Measurements from ENCODE around the gene ZNF587. TPM values are rescaled to one million over a fixed set of nuclear protein-coding genes. Genes with fewer than 3 reads are reported as not detected.
A peak's percentile ranks its signal among the peaks of the same experiment; 100 is the strongest.

ZNF587 gene
- total and polyA plus RNA-seq, 2 of the 8 experiments (the other 6 are each of a cell fraction or from before 2014, with no cell fraction given), result 18.1 to 42.1 TPM

GRCh38 chr19:57888560-57889231 lies 39.0 kb downstream of the ZNF587 start, which contains the start of gene ZNF814:
Gene ZNF814, minus strand, starts transcription at chr19:57889037. Its CDS starts 235 bp downstream, at chr19:57888802.
- Histone ChIP-seq H4K91ac (replicated peaks; ENCODE audit: insufficient read length, low read length) (peak within 1 kb of the TSS; percentile 84), H3K14ac (ENCODE audit: insufficient read length) (no peak within 1 kb of the TSS), H3K18ac (ENCODE audit: extremely low read depth, low read length) (peak within 1 kb of the TSS; percentile 98), H3K36me3 (ENCODE audit: control insufficient read depth in 2 of 4, insufficient read depth in 4 of 4, low read length in 3 of 4) (peaks cover 0 to 26% (median 9%) of the 10 kb centered on the region in 4 experiments; a peak in 5 of 8 replicates), H2BK120ac (replicated peaks; ENCODE audit: low read depth, low read length) (no peak within 1 kb of the TSS), H3K9ac (replicated peaks in 1 of 4; ENCODE audit: extremely low read depth in 1 of 4, low read depth in 3 of 4, low read length in 3 of 4) (peak within 1 kb of the TSS; percentile 93 to 97 (median 97)), H2BK20ac (ENCODE audit: low read length) (no peak within 1 kb of the TSS), H2AFZ (ENCODE audit: low read length) (no peak within 1 kb of the TSS), H2BK15ac (ENCODE audit: low read length) (no peak within 1 kb of the TSS), H4K20me1 (replicated peaks in 1 of 2; ENCODE audit: control insufficient read depth in 1 of 2, insufficient read depth in 2 of 2, low read length in 2 of 2) (peaks cover 7 to 10% of the 10 kb centered on the region in 2 experiments), H3K23ac (ENCODE audit: insufficient read length) (no peak within 1 kb of the TSS), H3K79me2 (ENCODE audit: control insufficient read depth in 1 of 2, insufficient read depth in 2 of 2, low read length in 2 of 2) (peaks cover 36 to 51% of the 10 kb centered on the region in 2 experiments), H3K4me2 (ENCODE audit: insufficient read depth in 1 of 2, low read depth in 2 of 2, low read length in 2 of 2) (peak within 1 kb of the TSS; percentile 77 to 79), H3K4ac (replicated peaks; ENCODE audit: insufficient read length, low read depth, low read length) (peak within 1 kb of the TSS; percentile 24), H3K27me3 (replicated peaks in 1 of 4; ENCODE audit: control insufficient read depth in 3 of 4, extremely low read depth in 1 of 4, insufficient read depth in 3 of 4, low read length in 3 of 4) (no peaks in the 10 kb centered on the region), H3K4me1 (replicated peaks in 1 of 4; ENCODE audit: control insufficient read depth in 3 of 4, insufficient read depth in 4 of 4, low read length in 3 of 4) (peaks cover 3 to 18% (median 10%) of the 10 kb centered on the region in 4 experiments; a peak in 6 of 7 replicates), H2AK5ac (ENCODE audit: low read depth, low read length) (peak within 1 kb of the TSS; percentile 54; the same call in 1 of the 2 replicates), H2BK5ac (ENCODE audit: low read depth, low read length) (peak within 1 kb of the TSS; percentile 90), H3K79me1 (ENCODE audit: low read depth, low read length) (no peaks in the 10 kb centered on the region), H3K4me3 (ENCODE audit: extremely low read depth in 1 of 4, insufficient read depth in 2 of 4, low read depth in 3 of 4, low read length in 4 of 4) (peak within 1 kb of the TSS; percentile 89 to 97 (median 96)), H3K56ac (replicated peaks; ENCODE audit: insufficient read length, low read depth, low read length) (peak within 1 kb of the TSS; percentile 91), H2BK12ac (ENCODE audit: low read depth, low read length) (no peak within 1 kb of the TSS), H3K9me3 (ENCODE audit: insufficient read depth in 2 of 2, low read depth in 1 of 2, low read length in 1 of 2) (no peaks in the 10 kb centered on the region), H3K27ac (ENCODE audit: low read depth, low read length) (peak within 1 kb of the TSS; percentile 94), H4K5ac (ENCODE audit: insufficient read length, low read depth, low read length) (peak within 1 kb of the TSS; percentile 84), H3K23me2 (ENCODE audit: low read depth, low read length) (peaks cover 3% of the 10 kb centered on the region; the same call in 1 of the 2 replicates), H4K8ac (ENCODE audit: extremely low read depth, insufficient read depth, low read length) (peak within 1 kb of the TSS; percentile 97; the same call in 1 of the 2 replicates)
- DNase-seq (ENCODE audit: low read depth in 1 of 2, low spot score in 2 of 2) (peak; percentile 85 to 93), FAIRE-seq (peak; percentile 99)
- 3% methylated on average over 43 of the region's 43 CpGs; no CpG with 5 or more reads in 1 of the 2 experiments for WGBS, 2 experiments (ENCODE audit: extremely low coverage in 1 of 2, insufficient coverage in 1 of 2, insufficient read length in 1 of 2, insufficient replicate concordance in 2 of 2, low coverage in 1 of 2, low lambda C conversion rate in 2 of 2, missing lambda C conversion rate in 1 of 2)
- POLR2A ChIA-PET (ENCODE audit: partially characterized antibody), result interaction anchor here (0.6 to 11.1 kb wide), 29 partner anchors 10 to 453 kb away, joined by 3 to 103 read pairs (median 5); partner anchors contain the start of genes ZNF135, ZNF417, ZNF418 and ZNF587
- CTCF ChIA-PET (ENCODE audit: partially characterized antibody), result interaction anchor here (0.9 to 1.7 kb wide), 6 partner anchors 8 to 143 kb away, joined by 3 to 9 read pairs (median 4); partner anchors contain the start of genes ZNF587B and ZNF776
- TF ChIP-seq RXRA (IDR thresholded peaks at IDR 0.05; ENCODE audit: insufficient read depth, low read depth, low read length), result no peak
- peak; percentile 51 for TF ChIP-seq TAF7 (optimal IDR thresholded peaks at IDR 0.05; ENCODE audit: borderline replicate concordance, low read depth, low read length)
- peak; percentile 71 for TF ChIP-seq PHF8 (conservative IDR thresholded peaks at IDR 0.05; ENCODE audit: low read depth, low read length)
- TF ChIP-seq POLR2A (IDR thresholded peaks at IDR 0.05; ENCODE audit: control extremely low read depth in 1 of 2, low read depth in 2 of 2, low read length in 2 of 2), result peak; percentile 82 to 96
- no peak; a peak in 1 of 4 replicates for TF ChIP-seq RAD21 (IDR thresholded peaks at IDR 0.05 in 1 of 2, conservative IDR thresholded peaks at IDR 0.05 in 1 of 2; ENCODE audit: low read depth in 2 of 2, low read length in 2 of 2)
- peak; percentile 93 for TF ChIP-seq TAF1 (IDR thresholded peaks at IDR 0.05; ENCODE audit: low read depth, low read length)
- TF ChIP-seq POU5F1 (IDR thresholded peaks at IDR 0.05; ENCODE audit: low read depth, low read length), result no peak
- TF ChIP-seq BCL11A (IDR thresholded peaks at IDR 0.05; ENCODE audit: low read depth in 2 of 2, low read length in 2 of 2), result no peak
- no peak for TF ChIP-seq BACH1 (IDR thresholded peaks at IDR 0.05; ENCODE audit: low read length)
- peak; percentile 90 for TF ChIP-seq POLR2AphosphoS5 (IDR thresholded peaks at IDR 0.05; ENCODE audit: low read depth, low read length)
- TF ChIP-seq KDM1A (IDR thresholded peaks at IDR 0.05; ENCODE audit: borderline replicate concordance, low read length), result no peak
- no peak for TF ChIP-seq EP300 (IDR thresholded peaks at IDR 0.05; ENCODE audit: borderline replicate concordance in 1 of 2, low read depth in 2 of 2, low read length in 2 of 2)

All from H1 (cell line).